HG02938 (cell line): ENCODE measurements around the gene AGAP1.

ENCODE experiments used
- ATAC-seq: cut with Tn5 transposase; IDR thresholded peaks from one replicate; pipeline ENCODE4 v1.9.1; 2021; ENCODE audit warnings: mild to moderate bottlenecking, moderate library complexity; ENCODE audit not compliant: unreplicated experiment

The AGAP1 gene

GRCh38 chr2:235726554-235726953, 232.7 kb downstream of the AGAP1 start:
- ATAC-seq: no peak

- ATAC-seq: no peak
These were observed 233.3 kb downstream of the AGAP1 start for GRCh38 chr2:235727174-235727573.

DNA sequence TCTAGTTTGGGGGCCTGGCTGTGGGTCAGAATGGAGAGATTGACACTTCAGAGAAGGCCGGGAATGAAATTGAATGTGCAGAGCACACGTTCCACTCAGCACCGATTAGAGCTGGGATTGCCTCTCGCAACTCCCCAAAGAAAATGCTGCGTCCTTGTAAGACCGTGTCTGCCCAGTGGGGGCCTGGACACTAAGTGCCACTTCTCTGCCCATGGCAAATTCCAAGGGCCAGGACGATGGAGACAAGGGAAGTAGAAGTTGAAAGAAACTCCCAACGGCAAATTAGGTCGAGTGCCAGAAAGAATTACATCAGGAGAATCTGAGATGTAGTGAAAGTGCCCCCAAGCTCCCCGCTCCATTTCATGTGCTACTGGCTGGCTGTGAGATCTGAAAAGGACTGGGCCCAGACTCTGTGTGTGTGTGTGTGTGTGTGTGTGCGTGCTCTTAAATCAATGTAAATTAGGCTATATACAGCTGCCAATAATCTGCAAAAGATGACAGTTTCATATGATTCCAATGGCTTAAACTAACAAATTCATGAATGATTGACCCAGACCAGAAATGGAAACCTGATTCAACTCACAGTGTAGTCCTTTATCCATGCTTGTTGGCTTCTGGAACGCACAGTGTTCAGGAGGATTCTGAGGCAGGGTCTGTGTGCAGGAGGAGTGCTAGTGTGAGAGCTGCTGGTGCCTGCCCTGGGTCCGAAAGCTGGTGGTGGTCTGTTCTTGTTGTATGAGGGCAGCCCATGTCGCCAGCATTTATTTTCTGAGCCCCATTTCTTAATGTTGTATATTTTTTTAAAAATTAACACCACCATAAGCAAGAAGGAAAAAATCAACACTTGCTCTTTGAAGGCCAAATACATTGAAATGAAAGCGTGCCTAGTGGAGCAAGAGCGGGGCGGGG, 234.3 kb downstream of the AGAP1 start:
- no peak for ATAC-seq

- ATAC-seq: no peak
These were observed 235.1 kb downstream of the AGAP1 start for GRCh38 chr2:235728800-235729556.

DNA sequence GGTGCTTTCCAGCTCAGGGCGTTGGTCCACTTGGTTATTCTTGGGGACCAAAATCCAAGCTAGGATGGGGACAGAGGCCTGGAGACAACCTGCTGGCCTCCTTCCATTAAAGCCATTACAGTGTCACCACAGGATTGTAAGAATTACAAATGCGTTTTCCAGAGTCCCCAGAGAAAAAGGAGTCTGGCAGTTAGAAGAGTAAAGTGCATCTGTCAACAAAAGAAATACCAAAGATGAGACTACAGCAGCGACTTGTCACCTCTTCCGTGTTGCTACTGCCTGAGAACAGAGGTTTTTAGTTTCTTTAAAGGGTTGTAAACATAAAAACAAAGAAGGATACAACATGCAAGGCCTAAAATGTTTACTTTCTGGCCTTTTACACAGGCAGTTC, 235.7 kb downstream of the AGAP1 start:
- ATAC-seq: no peak

- ATAC-seq: no peak
These were observed 236.3 kb downstream of the AGAP1 start for GRCh38 chr2:235730115-235730514.

DNA sequence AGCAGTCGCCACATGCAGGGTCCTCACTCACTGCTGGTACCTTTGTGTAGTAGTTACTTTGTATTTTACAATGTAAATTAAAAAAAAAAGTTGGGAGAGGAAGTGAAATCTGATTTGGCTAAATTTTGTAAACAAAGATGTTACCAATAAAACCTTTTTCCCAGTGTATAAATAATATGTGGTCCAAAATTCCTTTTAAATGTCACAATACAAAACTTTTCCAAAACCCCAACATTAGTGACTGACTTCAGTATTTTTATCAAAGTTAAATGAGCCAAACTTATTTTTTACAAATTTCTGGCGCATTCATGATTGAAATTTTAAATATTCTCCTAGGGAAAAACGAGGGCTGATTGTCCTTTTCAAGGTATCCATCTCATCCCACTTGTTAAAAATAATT, 239.9 kb downstream of the AGAP1 start:
- no peak for ATAC-seq

- ATAC-seq: no peak
These were observed 240.3 kb downstream of the AGAP1 start for GRCh38 chr2:235734168-235734567.

- no peak for ATAC-seq
These were observed 240.9 kb downstream of the AGAP1 start for GRCh38 chr2:235734688-235735231.

DNA sequence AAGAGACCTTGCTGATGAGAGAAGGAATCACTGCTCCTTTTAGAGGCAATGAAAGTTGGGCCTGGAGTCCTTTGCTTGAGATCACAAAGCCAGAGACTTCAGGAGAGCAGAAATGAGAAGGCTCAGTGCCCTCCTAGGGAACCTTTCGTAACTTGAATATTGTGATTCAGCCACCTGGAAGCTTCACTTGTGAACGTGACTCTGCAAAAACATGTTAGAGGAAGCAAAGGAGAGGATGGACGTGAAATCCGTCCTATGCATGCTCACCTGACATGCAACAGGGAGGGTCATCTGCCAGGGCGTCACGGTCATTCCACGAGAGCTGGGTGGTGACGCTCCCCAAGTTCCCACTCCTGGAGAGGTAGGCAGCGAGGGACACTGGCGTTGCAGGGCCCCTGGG, 243.6 kb downstream of the AGAP1 start:
- no peak for ATAC-seq

DNA sequence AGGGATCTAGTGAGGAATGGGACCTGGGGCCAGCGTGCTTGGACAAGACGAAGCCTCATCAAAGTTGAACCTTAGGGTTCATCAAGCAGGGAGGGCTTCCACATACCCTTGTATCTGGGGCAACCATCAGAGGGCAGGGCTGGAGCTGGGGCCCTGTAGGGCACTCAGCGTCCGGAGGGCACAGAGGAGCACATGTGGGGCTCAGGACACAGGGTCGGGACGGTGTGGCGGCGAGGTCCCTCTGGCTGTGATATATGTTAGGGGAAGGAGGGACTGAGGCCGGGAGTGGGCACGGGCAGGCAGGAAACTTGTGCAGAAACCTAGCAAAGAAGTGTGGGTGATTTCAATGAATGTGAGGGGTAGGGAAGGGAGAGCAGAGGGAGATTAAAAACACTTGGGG, 244.0 kb downstream of the AGAP1 start:
- ATAC-seq: no peak

- ATAC-seq: no peak
These were observed 246.0 kb downstream of the AGAP1 start for GRCh38 chr2:235739704-235740415.

DNA sequence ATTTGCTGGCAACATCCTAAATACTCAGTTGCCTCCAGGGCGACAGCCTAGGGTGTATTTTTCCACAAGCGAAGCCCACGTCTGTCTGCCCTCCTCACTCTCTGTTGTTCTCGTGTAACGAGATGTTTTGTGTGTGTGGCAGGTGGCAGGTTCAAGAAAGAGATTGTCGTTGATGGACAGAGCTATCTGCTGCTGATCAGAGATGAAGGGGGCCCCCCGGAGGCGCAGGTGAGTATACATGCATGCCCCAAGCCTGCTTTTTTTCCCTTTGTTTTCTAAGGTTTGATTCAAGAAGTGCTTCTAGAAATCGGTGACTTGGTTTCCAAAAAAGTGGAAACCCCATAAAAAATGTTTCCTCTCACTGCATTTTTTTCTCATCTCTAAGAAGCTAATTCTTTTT, 247.0 kb downstream of the AGAP1 start:
- no peak for ATAC-seq

DNA sequence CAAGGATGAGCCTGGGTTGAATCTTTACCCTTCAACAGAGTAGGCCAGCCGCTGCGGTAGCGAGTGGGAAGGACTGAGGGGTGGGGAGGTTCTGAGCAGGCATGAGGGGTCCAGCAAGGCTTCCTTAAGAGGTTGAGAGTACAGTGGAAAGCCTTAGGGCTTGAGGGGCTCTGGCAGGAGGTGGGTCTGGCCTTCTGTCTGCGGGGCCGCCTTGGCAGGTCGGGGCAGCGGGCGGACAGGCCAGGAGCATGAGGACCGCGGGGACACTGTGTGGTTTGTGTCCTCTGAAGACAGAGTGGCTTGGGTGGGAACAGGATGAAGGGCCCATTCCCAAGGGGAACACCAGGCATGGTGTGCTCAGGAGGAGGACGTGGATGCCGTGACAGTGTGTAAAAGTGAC, 250.3 kb downstream of the AGAP1 start:
- no peak for ATAC-seq

GRCh38 chr2:235745597-235745996, 251.8 kb downstream of the AGAP1 start:
- ATAC-seq: no peak

DNA sequence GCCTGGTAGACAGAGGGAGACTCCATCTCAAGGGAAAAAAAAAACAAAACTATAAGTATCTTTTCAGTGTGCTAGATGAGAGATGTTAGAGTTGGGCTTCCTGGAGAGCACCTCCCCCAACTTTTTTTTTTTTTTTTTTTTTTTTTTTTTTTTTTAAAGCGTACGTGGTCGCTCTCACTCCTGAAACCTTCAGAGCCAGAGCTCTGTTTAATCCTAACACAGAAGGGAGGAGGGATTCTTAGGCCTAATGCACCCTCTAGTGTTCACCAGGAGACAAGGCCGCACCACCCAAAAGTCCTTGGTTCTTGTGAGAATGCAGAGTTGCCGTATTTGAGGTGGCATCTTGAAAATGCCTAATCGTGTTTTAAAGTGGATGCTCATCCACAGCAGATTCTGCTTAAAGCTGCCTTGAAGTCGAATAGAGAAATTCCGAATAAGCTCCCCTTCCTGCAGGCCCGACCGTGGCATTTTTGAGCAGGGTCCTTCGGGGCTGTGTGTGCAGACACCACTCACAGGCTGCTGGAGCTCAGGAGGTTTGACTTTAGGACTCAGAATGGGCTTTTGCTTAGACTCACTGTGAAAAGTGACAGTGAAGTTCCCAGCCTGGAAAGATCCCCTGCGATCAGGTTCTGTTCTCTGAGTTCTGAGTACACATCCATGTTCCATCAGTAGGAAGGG, 252.6 kb downstream of the AGAP1 start:
- ATAC-seq: no peak

DNA sequence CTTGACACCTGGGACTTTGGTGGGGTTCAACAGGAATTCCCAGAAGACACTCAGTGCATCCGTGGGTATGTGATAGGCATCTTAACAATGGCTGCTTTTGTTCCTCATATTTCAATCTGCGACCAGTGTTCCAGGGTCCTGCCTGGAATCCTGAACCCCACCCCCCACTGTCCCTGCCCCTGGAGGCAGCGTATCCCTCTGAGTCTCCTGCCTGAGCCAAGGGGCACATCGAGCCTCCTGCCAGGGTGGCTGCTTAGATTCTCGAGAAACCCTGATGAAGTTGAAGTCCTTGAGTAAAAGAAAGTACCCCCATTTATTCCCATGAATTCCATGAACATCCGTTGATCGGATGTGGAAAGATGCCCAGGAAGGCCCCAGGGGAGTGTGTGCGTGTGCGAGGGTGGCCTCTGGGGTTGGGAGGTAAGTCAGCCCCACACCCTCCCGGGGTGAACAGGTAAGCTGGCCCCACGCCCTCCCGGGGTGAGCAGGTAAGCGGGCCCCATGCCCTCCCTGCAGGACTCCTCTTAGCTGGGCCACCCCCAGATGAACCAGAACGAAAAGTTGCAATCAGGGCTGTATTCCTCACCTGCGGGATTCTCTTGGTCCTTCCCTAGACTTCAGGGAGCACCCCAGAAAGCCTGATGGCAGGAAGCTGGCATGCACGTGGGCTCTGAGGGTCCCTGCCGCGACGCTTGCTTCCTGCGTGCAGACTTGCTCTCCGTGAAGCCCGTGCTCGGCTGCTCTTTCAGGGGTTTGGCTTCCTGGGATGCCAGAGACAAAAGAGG, 253.3 kb downstream of the AGAP1 start:
- ATAC-seq: no peak

- ATAC-seq: no peak
These were observed 253.9 kb downstream of the AGAP1 start for GRCh38 chr2:235747786-235748091.

GRCh38 chr2:235749121-235749770, 255.4 kb downstream of the AGAP1 start:
- no peak for ATAC-seq

DNA sequence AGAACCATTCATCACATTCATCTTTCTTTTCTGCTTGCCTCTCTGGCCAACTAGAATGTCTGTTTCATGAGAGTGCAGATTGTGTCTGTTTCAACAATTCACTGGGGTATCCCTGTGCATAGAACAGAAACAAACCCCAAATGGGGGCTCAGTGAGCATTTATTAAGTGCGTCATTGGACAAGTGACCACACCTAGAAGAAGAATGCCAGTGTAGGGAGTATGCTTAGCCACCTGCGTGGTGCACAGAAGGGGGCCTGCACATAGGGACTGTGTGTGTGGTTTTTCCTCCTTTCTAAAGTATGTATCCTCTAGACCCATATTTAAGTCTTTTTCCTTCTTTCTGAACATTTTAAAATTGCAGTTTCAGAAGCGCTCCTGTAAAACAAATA, 255.9 kb downstream of the AGAP1 start:
- ATAC-seq: no peak
